H1 (cell line): ENCODE results near the gene PANX2. TPM values are rescaled to one million over a fixed set of nuclear protein-coding genes. Genes with fewer than 3 reads are reported as not detected.

Experiments
- CEBPB ChIP-seq: IDR thresholded peaks from 2 replicates; pipeline ENCODE4 v1.6.1; 2012; ENCODE audit warnings: low read depth, low read length
- CREB1 ChIP-seq: IDR thresholded peaks from 2 replicates; pipeline ENCODE4 v1.6.1; 2012; ENCODE audit warnings: inconsistent platforms
- KDM5A ChIP-seq: fragments of 200-600 bp; IDR thresholded peaks from 2 replicates; pipeline ENCODE4 v1.7.1; 2012; ENCODE audit warnings: mild to moderate bottlenecking, low read length, inconsistent platforms, mixed read lengths
- NANOG ChIP-seq: IDR thresholded peaks from 2 replicates; pipeline ENCODE4 v1.6.1; 2011; ENCODE audit warnings: low read length, low read depth, mild to moderate bottlenecking, inconsistent platforms; ENCODE audit not compliant: insufficient read depth, poor library complexity, severe bottlenecking
- POU5F1 ChIP-seq: IDR thresholded peaks from 2 replicates; pipeline ENCODE4 v1.6.1; 2011; ENCODE audit warnings: low read depth, mild to moderate bottlenecking, low read length, moderate library complexity
- SRF ChIP-seq: IDR thresholded peaks from 2 replicates; pipeline ENCODE4 v1.6.1; 2011; ENCODE audit warnings: mild to moderate bottlenecking, low read depth, low read length, moderate library complexity
- polyA plus RNA-seq, 7 experiments: library from polyadenylated mRNA; depleted of rRNA in 3 of 7; stranded (reverse) in 5 of 7; unstranded in 2 of 7; fragments of >200 nt in 5 of 7; fragments of 200-250 nt in 2 of 7; gene quantifications; 1 replicate in 5 of 7; 2 replicates in 1 of 7; 4 replicates in 1 of 7; pipeline versions ENCODE4 v1.2.1 to v1.2.3, GENCODE V29; 2011 to 2013; ENCODE audit warnings: missing spikeins in 2 of 7, mixed read lengths in 2 of 7
- total RNA-seq: library from RNA; stranded (reverse); fragmentation: NEBNext Ultra II Directional; extraction: Animal tissue kit (Norgen Biotek cat#: 25700); gene quantifications from 2 replicates; pipeline ENCODE4 v1.2.1, GENCODE V29; 2021

The PANX2 gene
- total and polyA plus RNA-seq, 2 of the 8 experiments (the other 6 are each of a cell fraction or from before 2014, with no cell fraction given) = 3.5 to 5.0 TPM

DNA sequence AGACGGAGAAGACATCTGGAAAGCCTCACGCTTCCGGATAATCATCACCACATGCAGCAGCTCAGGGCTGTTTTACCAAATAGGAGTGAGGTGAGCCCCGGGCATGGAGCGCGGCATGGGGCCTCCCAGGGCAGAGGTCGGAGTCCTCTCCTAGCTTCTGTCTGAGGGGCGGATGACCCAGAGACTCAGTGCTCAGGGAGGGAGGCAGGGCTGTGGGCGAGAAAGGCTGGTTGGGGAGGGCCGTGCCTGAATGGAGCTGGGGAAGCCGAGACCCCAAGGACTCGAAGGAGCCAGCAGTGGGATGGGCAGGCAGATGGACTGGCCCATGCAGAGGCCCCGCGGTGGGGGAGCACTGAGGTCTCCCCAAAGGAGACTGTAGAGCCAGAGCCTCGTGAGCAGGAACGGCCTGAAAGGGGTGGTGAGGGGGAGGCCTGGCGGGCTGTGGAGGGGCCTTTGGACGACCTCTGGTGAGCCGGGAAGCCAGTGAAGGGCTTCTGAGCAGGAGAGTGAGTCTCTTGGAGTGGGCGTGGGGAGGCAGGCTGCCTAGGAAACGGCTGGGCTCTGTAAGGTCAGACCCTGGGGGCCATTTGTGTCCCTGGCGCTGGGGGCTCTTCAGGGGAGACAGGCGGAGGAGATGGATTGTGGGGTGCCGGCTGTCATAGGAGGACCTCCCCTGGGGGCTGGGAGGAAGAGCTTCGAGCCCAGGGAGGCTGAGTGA lies 24.7 kb upstream of the PANX2 start (continued):
- no peak for TF ChIP-seq CEBPB
- no peak for TF ChIP-seq SRF
- TF ChIP-seq CREB1 = no peak
- no peak for TF ChIP-seq KDM5A
- no peak for TF ChIP-seq POU5F1
- TF ChIP-seq NANOG = no peak
